ENCODE data around the gene LMX1A.

DNA sequence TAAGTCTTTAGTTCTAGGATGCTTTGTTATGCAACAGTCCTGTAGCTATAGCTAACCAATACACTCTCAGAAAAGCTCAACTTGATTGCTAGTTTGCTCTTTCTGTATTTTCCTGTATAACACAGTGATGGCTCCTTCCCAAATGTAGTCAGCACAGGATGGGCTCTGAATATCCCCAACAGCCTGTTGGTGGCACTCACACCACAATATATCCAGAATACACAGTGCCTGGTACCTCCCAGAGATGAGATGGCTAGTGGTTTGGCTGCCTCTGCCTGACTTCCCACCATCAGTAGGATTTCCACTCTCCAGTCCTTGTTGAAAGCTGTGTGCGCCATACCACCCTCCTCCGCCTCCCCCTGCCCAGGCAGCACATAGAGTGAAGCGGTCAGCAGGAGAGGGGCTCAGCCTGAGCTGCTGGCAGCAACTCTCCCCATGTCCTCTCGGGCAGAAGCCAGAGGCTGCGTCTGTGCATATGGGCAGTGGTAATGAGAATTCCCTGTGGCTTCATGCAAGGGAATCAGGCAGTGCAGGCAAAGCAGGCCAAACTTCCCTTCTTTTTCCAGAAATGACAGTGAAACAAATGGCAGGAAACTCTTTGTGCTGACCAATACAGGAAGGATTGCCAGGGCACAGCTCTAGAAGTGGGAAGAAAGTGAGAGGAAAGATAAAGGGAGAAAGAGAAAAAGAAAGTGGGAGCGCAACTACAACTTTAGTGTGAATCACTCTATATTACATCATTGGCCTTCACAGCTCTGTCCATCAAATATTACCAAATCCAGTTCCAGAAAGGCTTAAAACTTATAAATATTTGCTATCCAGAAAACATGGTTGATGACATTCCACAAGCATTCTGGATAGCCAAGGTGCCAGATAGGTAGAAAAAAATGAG, 49.7 kb downstream of the LMX1A start:
- TF ChIP-seq, protein P1, sequence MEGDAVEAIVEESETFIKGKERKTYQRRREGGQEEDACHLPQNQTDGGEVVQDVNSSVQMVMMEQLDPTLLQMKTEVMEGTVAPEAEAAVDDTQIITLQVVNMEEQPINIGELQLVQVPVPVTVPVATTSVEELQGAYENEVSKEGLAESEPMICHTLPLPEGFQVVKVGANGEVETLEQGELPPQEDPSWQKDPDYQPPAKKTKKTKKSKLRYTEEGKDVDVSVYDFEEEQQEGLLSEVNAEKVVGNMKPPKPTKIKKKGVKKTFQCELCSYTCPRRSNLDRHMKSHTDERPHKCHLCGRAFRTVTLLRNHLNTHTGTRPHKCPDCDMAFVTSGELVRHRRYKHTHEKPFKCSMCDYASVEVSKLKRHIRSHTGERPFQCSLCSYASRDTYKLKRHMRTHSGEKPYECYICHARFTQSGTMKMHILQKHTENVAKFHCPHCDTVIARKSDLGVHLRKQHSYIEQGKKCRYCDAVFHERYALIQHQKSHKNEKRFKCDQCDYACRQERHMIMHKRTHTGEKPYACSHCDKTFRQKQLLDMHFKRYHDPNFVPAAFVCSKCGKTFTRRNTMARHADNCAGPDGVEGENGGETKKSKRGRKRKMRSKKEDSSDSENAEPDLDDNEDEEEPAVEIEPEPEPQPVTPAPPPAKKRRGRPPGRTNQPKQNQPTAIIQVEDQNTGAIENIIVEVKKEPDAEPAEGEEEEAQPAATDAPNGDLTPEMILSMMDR (conservative IDR thresholded peaks at IDR 0.05) = no peak
- TF ChIP-seq ZFX (IDR thresholded peaks at IDR 0.05) = no peak
